HUES64 (cell line): ENCODE data around the gene CUZD1.

ENCODE experiments used
- H3K27ac ChIP-seq: 2 replicates; pipeline ENCODE4 v1.7.0; 2013; ENCODE audit warnings: low read depth, low read length, inconsistent platforms
- H3K27me3 ChIP-seq: 2 replicates; pipeline ENCODE4 v1.6.1; 2013; ENCODE audit warnings: mild to moderate bottlenecking, low read length; ENCODE audit not compliant: insufficient read depth
- H3K36me3 ChIP-seq: 2 replicates; pipeline ENCODE4 v1.6.1; 2013; ENCODE audit warnings: mild to moderate bottlenecking, low read length; ENCODE audit not compliant: insufficient read depth
- H3K4me1 ChIP-seq: 2 replicates; pipeline ENCODE4 v1.6.1; 2013; ENCODE audit warnings: mild to moderate bottlenecking, low read length, moderate library complexity; ENCODE audit not compliant: insufficient read depth
- H3K4me3 ChIP-seq: 2 replicates; pipeline ENCODE4 v1.5.1; 2013; ENCODE audit warnings: mild to moderate bottlenecking, low read length, moderate library complexity
- H3K9ac ChIP-seq: 2 replicates; pipeline ENCODE4 v1.6.1; 2013; ENCODE audit warnings: mild to moderate bottlenecking, low read depth, low read length
- H3K9me3 ChIP-seq: 2 replicates; pipeline ENCODE4 v1.6.1; 2013; ENCODE audit warnings: low read depth, low read length; ENCODE audit not compliant: insufficient read depth
- WGBS: fragments of 150-250, 120-280 bp; methylation state at CpG from one replicate; pipeline ENCODE4 v1.1.7; 2013; ENCODE audit warnings: missing lambda C conversion rate; 5-methylcytosine and 5-hydroxymethylcytosine counted together

Gene CUZD1

GRCh38 chr10:122802282-122802681 is 43.4 kb downstream of the CUZD1 start:
- Histone ChIP-seq H3K27me3 (no peaks in the 10 kb centered on the region), H3K9ac (no peak overlapping the region), H3K4me1 (no peaks in the 10 kb centered on the region), H3K4me3 (no peak overlapping the region), H3K9me3 (no peaks in the 10 kb centered on the region), H3K27ac (no peak overlapping the region), H3K36me3 (no peaks in the 10 kb centered on the region)
- 96% methylated on average over 7 of the region's 7 CpGs for WGBS

GRCh38 chr10:122798704-122799231 is 46.9 kb downstream of the CUZD1 start:
- no peaks in the 10 kb centered on the region for H3K27me3 ChIP-seq
- whole genome bisulfite sequencing: 92% methylated on average over 12 of the region's 12 CpGs
- no peak overlapping the region for H3K4me3 ChIP-seq
- H3K36me3 ChIP-seq: no peaks in the 10 kb centered on the region
- no peak overlapping the region for H3K9ac ChIP-seq
- H3K9me3 ChIP-seq: no peaks in the 10 kb centered on the region
- no peak overlapping the region for H3K27ac ChIP-seq
- no peaks in the 10 kb centered on the region for H3K4me1 ChIP-seq

GRCh38 chr10:122796796-122797195 is 48.9 kb downstream of the CUZD1 start:
- Histone ChIP-seq H3K27ac (no peak overlapping the region), H3K4me3 (no peak overlapping the region), H3K27me3 (no peaks in the 10 kb centered on the region), H3K4me1 (no peaks in the 10 kb centered on the region), H3K9ac (no peak overlapping the region), H3K9me3 (no peaks in the 10 kb centered on the region), H3K36me3 (no peaks in the 10 kb centered on the region)
- WGBS: 39% methylated on average over 2 of the region's 2 CpGs

GRCh38 chr10:122795924-122796323 is 49.7 kb downstream of the CUZD1 start:
- H3K27me3 ChIP-seq: no peaks in the 10 kb centered on the region
- H3K4me3 ChIP-seq: no peak overlapping the region
- H3K4me1 ChIP-seq: no peaks in the 10 kb centered on the region
- no peaks in the 10 kb centered on the region for H3K9me3 ChIP-seq
- no peak overlapping the region for H3K9ac ChIP-seq
- no peak overlapping the region for H3K27ac ChIP-seq
- H3K36me3 ChIP-seq: no peaks in the 10 kb centered on the region
- WGBS: 94% methylated on average over 5 of the region's 5 CpGs

GRCh38 chr10:122786269-122786668 is 59.4 kb downstream of the CUZD1 start:
- H3K9ac ChIP-seq: no peak overlapping the region
- H3K9me3 ChIP-seq: no peaks in the 10 kb centered on the region
- WGBS: 31% methylated on average over 3 of the region's 3 CpGs
- no peaks in the 10 kb centered on the region; the same call in 1 of the 2 replicates for H3K27me3 ChIP-seq
- H3K4me1 ChIP-seq: no peaks in the 10 kb centered on the region
- H3K36me3 ChIP-seq: no peaks in the 10 kb centered on the region
- no peak overlapping the region for H3K27ac ChIP-seq
- no peak overlapping the region for H3K4me3 ChIP-seq

GRCh38 chr10:122782911-122783310 is 62.7 kb downstream of the CUZD1 start:
- H3K9me3 ChIP-seq: no peaks in the 10 kb centered on the region
- H3K27ac ChIP-seq: no peak overlapping the region
- peaks cover 7% of the 10 kb centered on the region; the same call in 1 of the 2 replicates for H3K4me1 ChIP-seq
- H3K27me3 ChIP-seq: no peaks in the 10 kb centered on the region; the same call in 1 of the 2 replicates
- 94% methylated on average over 1 of the region's 1 CpG for WGBS
- H3K4me3 ChIP-seq: no peak overlapping the region
- H3K36me3 ChIP-seq: no peaks in the 10 kb centered on the region
- no peak overlapping the region for H3K9ac ChIP-seq
